NCI-H128 (cell line): ENCODE measurements around the gene TPX2.

Experiments used
- DNase-seq: peaks from one replicate; lab custom pipeline; 2025; ENCODE audit not compliant: unreplicated experiment; lab: John Stamatoyannopoulos, UW

Gene TPX2

GRCh38 chr20:31845300-31845863, 106.3 kb downstream of the TPX2 start, which contains the start of gene FOXS1:
TSS of gene FOXS1 (minus strand) at chr20:31845604. CDS start at chr20:31845542, 62 bp downstream.
- DNase-seq = no peak

GRCh38 chr20:31846793-31847138, 107.7 kb downstream of the TPX2 start:
- DNase-seq = no peak

DNA sequence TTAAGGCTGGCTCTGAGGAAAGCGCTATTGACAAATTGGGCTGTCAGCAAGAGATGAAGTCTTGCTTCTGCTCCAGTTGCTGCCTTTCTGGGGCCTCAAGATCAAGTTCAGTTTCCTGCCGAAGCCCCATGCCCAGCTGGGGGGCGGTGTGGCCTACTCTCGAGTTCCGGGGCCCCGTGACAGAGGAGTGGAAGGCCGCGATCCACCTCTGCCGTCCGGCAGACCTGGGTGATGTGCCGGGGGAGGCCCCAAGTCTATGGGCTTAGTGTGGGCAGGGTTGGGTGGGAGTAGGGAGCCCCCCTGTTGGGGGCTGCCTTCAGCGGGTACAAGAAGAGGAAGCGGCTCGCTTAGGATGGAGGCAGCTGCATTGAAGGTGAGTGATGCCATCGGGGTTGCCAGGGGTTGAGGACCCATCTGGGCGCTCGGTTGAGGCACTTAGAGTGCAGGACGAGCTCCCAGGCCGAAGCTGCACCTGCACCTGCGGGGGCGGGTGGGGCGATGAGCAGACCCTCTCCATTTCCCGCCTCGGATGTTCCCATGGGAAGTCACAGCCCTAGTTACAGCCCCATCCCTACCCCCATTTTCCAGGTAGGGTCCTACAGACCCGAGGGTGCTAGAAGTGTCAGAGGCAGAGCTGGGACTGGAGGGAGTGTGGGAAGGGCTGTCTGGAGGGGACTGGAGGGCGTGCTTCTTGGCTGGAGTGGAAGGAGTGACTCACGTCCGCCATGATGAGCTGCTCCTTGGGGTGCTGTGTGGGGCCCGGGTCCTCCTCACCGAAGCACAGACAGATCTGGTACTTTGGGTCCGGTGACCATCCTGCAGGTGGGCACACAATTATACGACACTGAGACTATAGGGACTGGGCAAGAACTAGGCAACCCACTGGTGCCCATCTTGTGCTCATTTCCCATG, 109.3 kb downstream of the TPX2 start:
- DNase-seq = no peak

GRCh38 chr20:31849306-31849930, 110.3 kb downstream of the TPX2 start:
- DNase-seq = peak; percentile 49
